Measurements from ENCODE around the gene PHF23. TPM values are rescaled to one million over a fixed set of nuclear protein-coding genes. Genes with fewer than 3 reads are reported as not detected.

PHF23 gene
- total and polyA plus RNA-seq, 9 of the 15 experiments (the other 6 are each of a cell fraction or from before 2014, with no cell fraction given) = 7.4 to 87.5 (median 33.7) TPM

GRCh38 chr17:7239091-7240027 lies at the start of gene PHF23 (continued):
- TF ChIP-seq AFF1 (IDR thresholded peaks at IDR 0.05; ENCODE audit: low read depth in 1 of 2, partially characterized antibody in 2 of 2) (peak in 1 of 2 experiments; percentile 97), ZNF212 (CRISPR knock-in tag; IDR thresholded peaks at IDR 0.05) (no peak), ATF3 (IDR thresholded peaks at IDR 0.05) (no peak), ATF3 (CRISPR knock-in tag; conservative IDR thresholded peaks at IDR 0.05) (no peak), ZNF583 (CRISPR knock-in tag; IDR thresholded peaks at IDR 0.05) (no peak), ZNF217 (CRISPR knock-in tag; IDR thresholded peaks at IDR 0.05) (no peak), TCF15 (CRISPR knock-in tag; IDR thresholded peaks at IDR 0.05) (no peak), LCOR (CRISPR knock-in tag; IDR thresholded peaks at IDR 0.05) (peak; percentile 17; the same call in 1 of the 2 replicates), MCM2 (IDR thresholded peaks at IDR 0.05; ENCODE audit: low read depth) (peak; percentile 93), ASH1L (IDR thresholded peaks at IDR 0.05; ENCODE audit: borderline replicate concordance, low read depth, partially characterized antibody) (peak; percentile 51), BCL6 (CRISPR knock-in tag; IDR thresholded peaks at IDR 0.05) (no peak), ZNF175 (CRISPR knock-in tag; IDR thresholded peaks at IDR 0.05; ENCODE audit: low read depth) (no peak), CREB3 (tag; conservative IDR thresholded peaks at IDR 0.05; ENCODE audit: low read depth) (no peak), TOE1 (IDR thresholded peaks at IDR 0.05; ENCODE audit: borderline replicate concordance) (peak; percentile 68; the same call in 1 of the 2 replicates), TOE1 (CRISPR knock-in tag; IDR thresholded peaks at IDR 0.05; ENCODE audit: borderline replicate concordance, low read depth) (no peak), DPF2 (IDR thresholded peaks at IDR 0.05) (peak; percentile 17; the same call in 1 of the 2 replicates), ELK1 (CRISPR knock-in tag; IDR thresholded peaks at IDR 0.05) (no peak), ZBTB26 (CRISPR knock-in tag; IDR thresholded peaks at IDR 0.05) (0 out of 2 replicates have a peak, but pooled peaks have one; percentile 37)

Measured in K562 (cell line).